NCI-H69 (cell line): ENCODE measurements around the gene DPH6.

ENCODE experiments used
- DNase-seq: peaks from one replicate; lab custom pipeline; 2025; lab: John Stamatoyannopoulos, UW

Gene DPH6

DNA sequence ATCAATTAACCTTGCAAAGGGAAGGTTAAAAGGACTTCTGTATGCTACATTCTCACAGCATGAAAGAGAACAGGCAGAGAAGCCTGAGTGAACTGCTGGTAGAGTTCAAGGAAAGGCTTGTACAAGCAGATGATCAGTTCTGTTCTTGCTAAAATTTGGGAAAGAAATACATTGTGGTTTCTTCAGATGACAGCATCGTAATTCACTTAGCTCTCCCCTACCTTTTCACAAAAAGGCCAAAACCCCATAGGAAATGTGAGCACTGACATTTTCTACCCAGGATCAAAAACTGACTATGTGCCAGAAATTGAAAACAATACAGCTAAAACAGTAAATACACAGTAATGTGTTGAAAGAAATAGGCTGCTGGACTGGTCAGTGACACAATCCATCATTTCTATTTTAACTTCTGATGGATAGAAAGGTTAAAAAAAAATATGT is 216.4 kb downstream of the DPH6 start:
- DNase-seq = peak; percentile 87

DNA sequence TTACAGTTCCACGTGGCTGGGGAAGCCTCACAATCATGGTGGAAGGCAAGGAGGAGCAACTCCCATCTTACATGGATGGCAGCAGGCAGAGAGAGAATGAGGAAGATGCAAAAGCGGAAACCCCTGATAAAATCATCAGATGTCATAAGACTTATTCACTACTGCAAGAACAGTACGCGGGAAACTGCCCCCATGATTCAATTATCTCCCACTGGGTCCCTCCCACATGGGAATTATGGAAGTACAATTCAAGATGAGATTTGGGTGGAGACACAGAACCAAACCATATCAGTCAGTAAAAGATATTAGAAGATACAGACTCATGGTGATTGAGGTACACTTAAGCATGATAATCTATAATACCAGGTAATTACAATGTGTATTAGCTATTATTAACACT is 217.1 kb downstream of the DPH6 start:
- DNase-seq = peak; percentile 43

GRCh38 chr15:35327789-35328188 is 218.2 kb downstream of the DPH6 start:
- DNase-seq = no peak

GRCh38 chr15:35325374-35325941 is 220.5 kb downstream of the DPH6 start:
- no peak for DNase-seq

DNA sequence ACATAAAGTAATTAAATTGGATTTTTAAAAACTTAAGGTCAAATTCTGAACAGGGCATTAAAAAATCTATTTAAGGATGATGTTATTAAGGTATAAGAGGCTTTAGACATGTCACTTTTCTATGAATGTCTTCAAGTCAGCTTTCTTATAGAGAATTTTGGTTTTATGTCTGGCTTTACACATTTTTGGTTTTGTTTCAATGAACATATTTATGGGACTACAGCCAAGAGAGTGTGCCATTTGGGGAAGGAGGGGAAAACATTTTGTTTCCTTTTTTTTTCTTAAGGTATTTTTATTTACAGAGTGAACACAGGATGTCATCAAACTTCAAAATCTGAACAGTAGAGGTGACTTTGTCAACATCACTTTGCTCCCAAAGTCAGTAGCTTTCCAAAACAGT is 222.8 kb downstream of the DPH6 start:
- DNase-seq = peak; percentile 13

- no peak for DNase-seq
Measured at GRCh38 chr15:35321926-35322325, 224.0 kb downstream of the DPH6 start.

GRCh38 chr15:35320911-35321310 is 225.1 kb downstream of the DPH6 start:
- DNase-seq = peak; percentile 17
